Measurements from ENCODE around the gene LPGAT1. TPM values are rescaled to one million over a fixed set of nuclear protein-coding genes. Genes with fewer than 3 reads are reported as not detected.

The LPGAT1 gene
- total and polyA plus RNA-seq, 2 of the 13 experiments (the other 11 are each of a cell fraction or from before 2014, with no cell fraction given): 12.1 to 48.3 TPM

GRCh38 chr1:211830328-211831142 lies at the start of gene LPGAT1 (continued):
- TF ChIP-seq ZNF142 (CRISPR knock-in tag; IDR thresholded peaks at IDR 0.05): no peak
- no peak for TF ChIP-seq RNF2 (conservative IDR thresholded peaks at IDR 0.05; ENCODE audit: low read depth)
- no peak for TF ChIP-seq DZIP1 (CRISPR knock-in tag; IDR thresholded peaks at IDR 0.05)
- TF ChIP-seq ZNF737 (CRISPR knock-in tag; IDR thresholded peaks at IDR 0.05; ENCODE audit: borderline replicate concordance): no peak
- TF ChIP-seq ZNF34 (CRISPR knock-in tag; IDR thresholded peaks at IDR 0.05; ENCODE audit: borderline replicate concordance): no peak
- no peak for TF ChIP-seq ZIK1 (CRISPR knock-in tag; IDR thresholded peaks at IDR 0.05; ENCODE audit: borderline replicate concordance, low read depth)
- no peak for TF ChIP-seq ZBTB42 (CRISPR knock-in tag; IDR thresholded peaks at IDR 0.05)
- no peak for TF ChIP-seq ZNF354B (CRISPR knock-in tag; IDR thresholded peaks at IDR 0.05)
- TF ChIP-seq ZNF691 (CRISPR knock-in tag; IDR thresholded peaks at IDR 0.05; ENCODE audit: borderline replicate concordance, low read depth): peak; percentile 80
- TF ChIP-seq KLF11 (CRISPR knock-in tag; IDR thresholded peaks at IDR 0.05): no peak; the same call in 1 of the 2 replicates
- no peak for TF ChIP-seq MTF2 (CRISPR knock-in tag; IDR thresholded peaks at IDR 0.05; ENCODE audit: borderline replicate concordance)
- TF ChIP-seq TBP (CRISPR knock-in tag; IDR thresholded peaks at IDR 0.05): no peak
- no peak for TF ChIP-seq SMC3 (IDR thresholded peaks at IDR 0.05; ENCODE audit: low read length)
- TF ChIP-seq TEAD2 (CRISPR knock-in tag; IDR thresholded peaks at IDR 0.05): no peak
- TF ChIP-seq SRY (CRISPR knock-in tag; IDR thresholded peaks at IDR 0.05): no peak
- no peak for TF ChIP-seq ZSCAN12 (CRISPR knock-in tag; IDR thresholded peaks at IDR 0.05)
- TF ChIP-seq MNT (IDR thresholded peaks at IDR 0.05): no peak
- no peak for TF ChIP-seq ZNF430 (CRISPR knock-in tag; IDR thresholded peaks at IDR 0.05)
- no peak for TF ChIP-seq TAF15 (IDR thresholded peaks at IDR 0.05; ENCODE audit: low read depth, low read length, poor library complexity, severe bottlenecking)

Data from HepG2 (cell line).